HepG2 (cell line): ENCODE data around the gene MRPL57.

ENCODE experiments used
- ARID2 ChIP-seq: sonication (generic); formaldehyde crosslinking; IDR thresholded peaks from 2 replicates; pipeline ENCODE4 v1.8.1; 2022; ENCODE audit warnings: mild to moderate bottlenecking, missing genetic modification reagents, borderline replicate concordance
- DDIT3 ChIP-seq: sonication (generic); formaldehyde crosslinking; IDR thresholded peaks from 2 replicates; pipeline ENCODE4 v1.4.0; 2020; ENCODE audit warnings: mild to moderate bottlenecking, missing genetic modification reagents
- EP300 ChIP-seq, 3 experiments: sonication (generic) in 1 of 3; formaldehyde crosslinking in 1 of 3; IDR thresholded peaks; 2 replicates each; pipeline versions ENCODE4 v1.5.1 to v1.6.1; 2011 to 2020; ENCODE audit warnings: low read depth in 2 of 3, low read length in 2 of 3, borderline replicate concordance in 1 of 3, improper control_type of control experiment in 1 of 3, mild to moderate bottlenecking in 1 of 3, missing genetic modification reagents in 1 of 3, moderate library complexity in 1 of 3
- KLF15 ChIP-seq: sonication (generic); formaldehyde crosslinking; IDR thresholded peaks from 2 replicates; pipeline ENCODE4 v1.8.1; 2023; ENCODE audit warnings: borderline replicate concordance, mild to moderate bottlenecking, inconsistent platforms, missing genetic modification reagents, mixed read lengths
- NPAS2 ChIP-seq: sonication (generic); formaldehyde crosslinking; IDR thresholded peaks from 2 replicates; pipeline ENCODE4 v1.8.0; 2022; ENCODE audit warnings: mild to moderate bottlenecking, missing genetic modification reagents, borderline replicate concordance
- TBP ChIP-seq: sonication (generic); formaldehyde crosslinking; IDR thresholded peaks from 2 replicates; pipeline ENCODE4 v1.5.0; 2020; ENCODE audit warnings: missing genetic modification reagents
- TCF12 ChIP-seq, 2 experiments: fragments of 450-650 bp in 1 of 2; sonication (generic) in 1 of 2; formaldehyde crosslinking in 1 of 2; IDR thresholded peaks; 2 replicates each; pipeline versions ENCODE4 v1.6.1 to v1.8.0; 2017 to 2022; ENCODE audit warnings: antibody characterized with exemption in 1 of 2, mild to moderate bottlenecking in 1 of 2, missing genetic modification reagents in 1 of 2, moderate library complexity in 1 of 2

DNA sequence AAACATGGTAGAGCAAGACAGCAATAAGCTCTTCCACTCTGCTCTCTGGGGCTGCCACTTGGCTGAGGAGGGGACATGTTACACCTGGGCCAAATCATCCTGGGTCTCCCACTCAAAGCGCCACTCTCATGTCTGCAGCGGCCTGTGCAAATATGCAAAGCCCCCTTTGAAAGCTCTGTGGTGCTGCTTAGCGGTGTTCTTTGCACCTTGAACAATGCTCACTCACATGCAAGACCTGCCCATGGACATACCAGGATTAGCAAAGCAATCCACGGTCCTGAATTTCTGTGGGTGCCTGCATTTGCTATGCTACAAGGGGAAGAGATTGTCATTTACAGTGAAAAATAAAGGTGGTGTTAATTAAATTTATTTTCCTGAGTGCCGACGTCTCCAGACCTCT is 48.6 kb downstream of the MRPL57 start:
- TF ChIP-seq DDIT3 (CRISPR knock-in tag): no peak
- no peak for TF ChIP-seq EP300 (IDR thresholded peaks at IDR 0.05; ENCODE audit: low read depth in 2 of 2, low read length in 2 of 2)
- no peak for TF ChIP-seq EP300 (CRISPR knock-in tag; IDR thresholded peaks at IDR 0.05; ENCODE audit: borderline replicate concordance)
- TF ChIP-seq TBP: no peak
- no peak for TF ChIP-seq KLF15 (CRISPR knock-in tag)
- no peak for TF ChIP-seq ARID2 (CRISPR knock-in tag)
- no peak for TF ChIP-seq NPAS2 (CRISPR knock-in tag)
- no peak for TF ChIP-seq TCF12 (IDR thresholded peaks at IDR 0.05)
- no peak for TF ChIP-seq TCF12 (CRISPR knock-in tag; IDR thresholded peaks at IDR 0.05)
